Bronchial epithelial cell (primary cell): Measurements from ENCODE around the gene BAD. TPM values are rescaled to one million over a fixed set of nuclear protein-coding genes. Genes with fewer than 3 reads are reported as not detected.

Experiments
- DNase-seq: peaks from one replicate; pipeline ENCODE4 v3.0.0-alpha.2; 2010; ENCODE audit warnings: low read depth
- FAIRE-seq: peaks from 2 replicates; lab custom pipeline; 2011; peaks lifted over from hg19 to GRCh38; lab: Jason Lieb, UNC
- H3K27me3 ChIP-seq: 2 replicates; pipeline ENCODE4 v1.5.1; 2011; ENCODE audit warnings: low read length; ENCODE audit not compliant: control insufficient read depth, insufficient read depth
- H3K36me3 ChIP-seq: 2 replicates; pipeline ENCODE4 v1.5.1; 2011; ENCODE audit warnings: low read length; ENCODE audit not compliant: control insufficient read depth, insufficient read depth
- H3K4me3 ChIP-seq: 2 replicates; pipeline ENCODE4 v1.5.1; 2011; ENCODE audit warnings: mild to moderate bottlenecking, low read depth, low read length, control low read depth
- total RNA-seq: library from RNA; depleted of rRNA; stranded (reverse); fragments of >200 nt; gene quantifications from 2 replicates; pipeline ENCODE4 v1.2.1, GENCODE V29; 2014
- TF ChIP-seq, protein P1 (sequence below): IDR thresholded peaks from 2 replicates; pipeline ENCODE4 v1.5.1; 2011; ENCODE audit warnings: mild to moderate bottlenecking, moderate library complexity, low read length, control low read depth, inconsistent platforms; ENCODE audit not compliant: insufficient read depth, severe bottlenecking

BAD gene
- total RNA-seq, 1 donor from 2014 or later, result 63.4 TPM

- Histone ChIP-seq H3K36me3 (peaks cover 9% of the 10 kb centered on the region), H3K4me3 (no peak overlapping the region), H3K27me3 (no peaks in the 10 kb centered on the region)
- no peak for FAIRE-seq
- no peak for DNase-seq
- TF ChIP-seq, protein P1, sequence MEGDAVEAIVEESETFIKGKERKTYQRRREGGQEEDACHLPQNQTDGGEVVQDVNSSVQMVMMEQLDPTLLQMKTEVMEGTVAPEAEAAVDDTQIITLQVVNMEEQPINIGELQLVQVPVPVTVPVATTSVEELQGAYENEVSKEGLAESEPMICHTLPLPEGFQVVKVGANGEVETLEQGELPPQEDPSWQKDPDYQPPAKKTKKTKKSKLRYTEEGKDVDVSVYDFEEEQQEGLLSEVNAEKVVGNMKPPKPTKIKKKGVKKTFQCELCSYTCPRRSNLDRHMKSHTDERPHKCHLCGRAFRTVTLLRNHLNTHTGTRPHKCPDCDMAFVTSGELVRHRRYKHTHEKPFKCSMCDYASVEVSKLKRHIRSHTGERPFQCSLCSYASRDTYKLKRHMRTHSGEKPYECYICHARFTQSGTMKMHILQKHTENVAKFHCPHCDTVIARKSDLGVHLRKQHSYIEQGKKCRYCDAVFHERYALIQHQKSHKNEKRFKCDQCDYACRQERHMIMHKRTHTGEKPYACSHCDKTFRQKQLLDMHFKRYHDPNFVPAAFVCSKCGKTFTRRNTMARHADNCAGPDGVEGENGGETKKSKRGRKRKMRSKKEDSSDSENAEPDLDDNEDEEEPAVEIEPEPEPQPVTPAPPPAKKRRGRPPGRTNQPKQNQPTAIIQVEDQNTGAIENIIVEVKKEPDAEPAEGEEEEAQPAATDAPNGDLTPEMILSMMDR, result no peak
Observed at GRCh38 chr11:64283092-64283491, 1.4 kb downstream of the BAD start.

GRCh38 chr11:64281957-64282770 is 2.3 kb downstream of the BAD start:
- TF ChIP-seq, protein P1, result no peak
- DNase-seq (no peak), FAIRE-seq (peak; percentile 50)

GRCh38 chr11:64278576-64279190 is 5.8 kb downstream of the BAD start:
- no peak for DNase-seq
- Histone ChIP-seq H3K4me3 (no peak overlapping the region), H3K27me3 (no peaks in the 10 kb centered on the region), H3K36me3 (peaks cover 16% of the 10 kb centered on the region)
- TF ChIP-seq, protein P1, result no peak
- no peak for FAIRE-seq

More at GRCh38 chr11:64281957-64282770, 2.3 kb downstream of the BAD start:
- Histone ChIP-seq H3K4me3 (no peak overlapping the region), H3K27me3 (no peaks in the 10 kb centered on the region), H3K36me3 (peaks cover 9% of the 10 kb centered on the region)

DNA sequence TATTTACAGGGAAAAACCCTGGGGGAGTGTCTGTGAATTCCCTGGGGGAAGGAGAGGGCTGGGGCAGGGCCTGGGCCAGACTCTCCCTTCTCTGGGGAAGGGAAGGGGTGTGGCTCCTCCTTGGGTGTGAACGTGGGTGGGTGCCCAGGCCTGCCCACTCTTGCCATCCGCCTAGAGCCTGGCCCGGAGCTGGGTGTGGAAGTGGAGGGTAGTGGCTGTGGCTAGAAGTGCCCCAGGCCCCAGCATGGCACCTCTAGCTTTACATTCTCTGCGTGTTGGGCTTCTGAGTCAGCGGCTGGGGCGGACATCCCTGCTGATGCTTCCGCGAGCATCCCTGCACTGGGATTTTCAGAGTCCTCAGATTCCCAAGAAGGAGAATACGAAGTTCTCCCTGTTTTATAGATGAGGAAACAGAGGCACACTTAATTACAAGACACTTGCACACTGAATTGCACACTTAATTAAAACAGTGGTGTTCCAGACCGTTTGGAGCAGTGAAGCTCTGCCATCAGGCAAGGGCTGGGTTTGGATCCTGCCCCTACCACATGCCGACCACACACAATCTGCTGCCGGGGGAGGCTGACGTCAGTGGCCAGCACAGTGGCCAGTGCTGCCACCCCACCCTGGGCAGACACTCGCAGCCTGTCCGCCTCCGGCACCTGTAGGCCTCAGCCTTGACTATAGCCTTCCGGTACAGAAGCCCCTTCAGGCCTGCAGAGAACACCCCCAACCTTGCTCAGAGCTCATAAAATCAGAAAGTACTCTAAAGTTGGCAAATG is 7.6 kb downstream of the BAD start:
- FAIRE-seq (no peak), DNase-seq (peak; percentile 88)
- no peak overlapping the region for H3K4me3 ChIP-seq
- no peaks in the 10 kb centered on the region for H3K27me3 ChIP-seq
- H3K36me3 ChIP-seq, result peaks cover 10% of the 10 kb centered on the region
- TF ChIP-seq, protein P1, result no peak

DNA sequence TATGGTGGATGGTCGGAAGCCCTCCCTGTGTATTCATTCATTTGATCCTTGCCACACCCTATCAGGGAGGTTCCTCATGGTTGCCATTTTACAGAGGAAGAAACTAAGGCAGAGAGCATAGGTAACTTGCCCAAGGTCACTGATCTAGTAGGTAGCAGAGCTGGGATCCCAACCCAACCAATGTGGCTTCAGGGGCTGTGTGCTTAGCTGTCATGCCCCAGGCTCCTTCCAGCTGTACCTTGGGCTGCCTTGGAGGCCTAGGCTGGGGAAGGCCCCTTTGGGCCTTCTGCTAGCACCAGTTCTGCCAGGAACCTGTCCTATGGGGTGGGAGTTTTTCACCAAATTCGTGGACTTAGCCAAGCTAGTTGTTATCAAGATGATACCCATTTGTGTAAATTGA is 8.6 kb downstream of the BAD start:
- TF ChIP-seq, protein P1, result no peak
- no peak overlapping the region for H3K4me3 ChIP-seq
- FAIRE-seq (no peak), DNase-seq (no peak)
- peaks cover 10% of the 10 kb centered on the region for H3K36me3 ChIP-seq
- no peaks in the 10 kb centered on the region for H3K27me3 ChIP-seq
